GM12864 (cell line): Measurements from ENCODE around the gene SCO2.

Experiments
- DNase-seq: peaks from one replicate; pipeline ENCODE4 v3.0.0-alpha.2; 2011; ENCODE audit warnings: low read depth
- H3K4me3 ChIP-seq: 2 replicates; pipeline ENCODE4 v1.5.1; 2011; ENCODE audit warnings: mild to moderate bottlenecking, low read depth, low read length, control low read depth
- TF ChIP-seq, protein P1 (sequence below): IDR thresholded peaks from 2 replicates; pipeline ENCODE4 v1.5.1; 2011; ENCODE audit warnings: low read depth, mild to moderate bottlenecking, moderate library complexity, low read length, control low read depth, inconsistent platforms; ENCODE audit errors: missing control alignments

Gene SCO2

DNA sequence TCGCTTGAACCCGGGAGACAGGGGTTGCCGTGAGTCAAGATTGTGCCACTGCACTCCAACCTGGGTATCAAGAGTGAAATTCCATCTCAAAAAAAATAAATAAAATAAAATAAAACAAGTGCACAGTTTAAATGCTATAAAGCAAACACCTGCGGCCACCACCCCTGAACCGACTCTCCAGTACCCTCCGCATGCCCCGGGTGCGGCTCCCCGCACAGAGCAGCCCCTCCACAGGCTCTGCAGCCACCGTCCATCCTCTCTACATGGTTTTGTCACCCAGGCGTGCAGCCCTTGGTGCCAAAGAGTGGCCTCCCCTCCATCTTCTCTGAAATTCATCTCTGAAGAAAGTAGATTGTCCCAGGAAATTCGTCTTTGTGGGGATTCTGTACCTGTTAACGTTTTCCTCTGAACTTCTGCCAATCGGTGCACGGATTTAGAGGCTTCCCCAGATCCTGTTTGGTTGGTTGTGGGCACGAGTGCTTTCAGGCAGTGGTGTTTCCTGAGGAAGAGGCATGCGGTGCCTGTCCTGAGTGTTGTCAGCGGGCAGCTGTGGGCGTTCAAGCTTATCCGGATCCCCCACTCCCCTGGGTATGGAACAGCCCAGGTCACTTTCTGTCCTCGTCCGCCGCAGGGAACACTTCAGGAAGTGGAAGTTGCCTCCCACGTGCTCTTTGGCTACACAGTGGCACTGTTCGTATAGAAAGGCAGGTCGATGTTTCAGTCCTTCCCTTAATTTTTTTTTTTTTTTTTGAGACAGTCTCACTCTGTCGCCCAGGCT is 34.7 kb downstream of the SCO2 start:
- H3K4me3 ChIP-seq, result no peak overlapping the region
- DNase-seq, result no peak
- TF ChIP-seq, protein P1, sequence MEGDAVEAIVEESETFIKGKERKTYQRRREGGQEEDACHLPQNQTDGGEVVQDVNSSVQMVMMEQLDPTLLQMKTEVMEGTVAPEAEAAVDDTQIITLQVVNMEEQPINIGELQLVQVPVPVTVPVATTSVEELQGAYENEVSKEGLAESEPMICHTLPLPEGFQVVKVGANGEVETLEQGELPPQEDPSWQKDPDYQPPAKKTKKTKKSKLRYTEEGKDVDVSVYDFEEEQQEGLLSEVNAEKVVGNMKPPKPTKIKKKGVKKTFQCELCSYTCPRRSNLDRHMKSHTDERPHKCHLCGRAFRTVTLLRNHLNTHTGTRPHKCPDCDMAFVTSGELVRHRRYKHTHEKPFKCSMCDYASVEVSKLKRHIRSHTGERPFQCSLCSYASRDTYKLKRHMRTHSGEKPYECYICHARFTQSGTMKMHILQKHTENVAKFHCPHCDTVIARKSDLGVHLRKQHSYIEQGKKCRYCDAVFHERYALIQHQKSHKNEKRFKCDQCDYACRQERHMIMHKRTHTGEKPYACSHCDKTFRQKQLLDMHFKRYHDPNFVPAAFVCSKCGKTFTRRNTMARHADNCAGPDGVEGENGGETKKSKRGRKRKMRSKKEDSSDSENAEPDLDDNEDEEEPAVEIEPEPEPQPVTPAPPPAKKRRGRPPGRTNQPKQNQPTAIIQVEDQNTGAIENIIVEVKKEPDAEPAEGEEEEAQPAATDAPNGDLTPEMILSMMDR, result no peak

DNA sequence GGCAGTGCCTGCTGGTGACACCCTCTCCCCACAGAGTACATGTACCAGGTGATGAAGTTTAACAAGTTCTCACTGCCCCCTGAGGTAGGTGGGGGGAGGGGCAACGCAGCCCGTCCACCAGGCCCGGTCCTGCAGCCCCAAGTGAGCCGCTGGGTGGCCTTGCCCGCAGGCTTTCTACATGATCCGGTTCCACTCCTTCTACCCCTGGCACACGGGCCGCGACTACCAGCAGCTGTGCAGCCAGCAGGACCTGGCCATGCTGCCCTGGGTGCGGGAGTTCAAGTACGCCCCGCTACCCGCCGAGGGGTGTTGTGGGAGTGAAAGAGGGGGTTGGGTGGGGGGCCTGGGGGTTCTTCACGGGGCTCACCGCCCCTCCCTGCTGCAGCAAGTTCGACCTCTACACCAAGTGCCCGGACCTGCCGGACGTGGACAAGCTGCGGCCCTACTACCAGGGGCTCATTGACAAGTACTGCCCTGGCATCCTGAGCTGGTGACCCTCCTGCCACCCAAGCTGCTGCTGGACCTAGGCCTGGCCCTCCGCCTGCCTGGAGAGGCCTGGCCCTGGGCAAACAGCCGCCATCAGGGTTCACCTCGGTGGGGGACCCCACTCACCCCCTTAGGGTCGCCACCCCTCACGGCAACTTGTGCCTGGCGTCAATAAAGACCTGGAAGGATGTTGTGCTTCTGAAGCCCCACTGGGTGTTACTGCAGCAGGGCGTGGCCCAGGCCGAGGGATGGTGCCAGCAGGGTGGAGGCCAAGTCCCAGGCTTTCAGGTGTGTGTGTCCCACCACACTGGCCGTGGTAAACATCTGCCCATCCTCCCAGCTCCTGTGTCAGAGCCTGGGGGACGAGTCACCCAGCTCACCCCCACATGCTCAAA is 35.8 kb downstream of the SCO2 start:
- DNase-seq, result no peak
- no peak overlapping the region for H3K4me3 ChIP-seq
- TF ChIP-seq, protein P1, result no peak

DNA sequence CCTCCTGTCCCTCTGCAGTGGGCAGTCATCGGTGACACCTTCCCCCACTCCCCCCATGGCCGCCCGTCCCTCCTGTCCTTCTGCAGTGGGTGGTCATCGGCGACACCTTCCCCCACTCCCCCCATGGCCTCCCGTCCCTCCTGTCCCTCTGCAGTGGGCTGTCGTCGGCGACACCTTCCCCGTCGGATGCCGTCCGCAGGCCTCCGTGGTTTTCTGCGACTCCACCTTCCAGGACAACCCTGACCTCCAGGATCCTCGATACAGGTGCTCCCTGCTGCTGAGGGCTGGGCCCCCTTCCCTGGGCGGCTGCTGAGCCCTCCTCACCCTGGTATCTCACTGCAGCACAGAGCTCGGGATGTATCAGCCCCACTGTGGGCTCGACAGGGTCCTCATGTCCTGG is 36.5 kb downstream of the SCO2 start:
- TF ChIP-seq, protein P1, result no peak
- DNase-seq, result no peak
- H3K4me3 ChIP-seq, result no peak overlapping the region

DNA sequence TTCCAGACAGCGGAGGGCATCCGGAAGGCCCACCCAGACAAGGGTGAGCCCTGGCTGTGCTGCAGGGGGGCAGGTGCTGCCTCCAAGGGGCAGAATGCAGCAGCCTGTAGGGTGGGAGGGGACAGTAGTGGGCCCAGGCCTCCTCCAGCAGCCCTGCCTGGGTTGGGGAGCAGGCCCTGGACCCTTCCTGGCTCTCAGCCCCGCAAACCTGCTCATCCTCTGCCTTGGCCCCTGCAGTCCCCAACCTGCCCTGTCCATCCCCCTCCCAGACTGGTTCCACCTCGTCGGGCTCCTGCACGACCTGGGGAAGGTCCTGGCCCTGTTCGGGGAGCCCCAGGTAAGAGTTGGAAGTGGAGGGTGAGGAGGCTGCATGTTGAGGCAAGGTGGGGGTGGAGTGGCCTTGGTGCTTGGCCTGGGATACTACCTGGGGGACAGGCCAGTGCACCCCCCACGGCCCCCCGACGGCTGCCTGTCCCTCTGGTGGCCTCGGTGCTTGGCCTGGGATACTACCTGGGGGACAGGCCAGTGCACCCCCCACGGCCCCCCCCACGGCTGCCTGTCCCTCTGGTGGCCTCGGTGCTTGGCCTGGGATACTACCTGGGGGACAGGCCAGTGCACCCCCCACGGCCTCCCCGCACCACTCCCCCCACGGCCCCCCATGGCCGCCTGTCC is 37.3 kb downstream of the SCO2 start:
- no peak overlapping the region for H3K4me3 ChIP-seq
- TF ChIP-seq, protein P1, result no peak
- no peak for DNase-seq

DNA sequence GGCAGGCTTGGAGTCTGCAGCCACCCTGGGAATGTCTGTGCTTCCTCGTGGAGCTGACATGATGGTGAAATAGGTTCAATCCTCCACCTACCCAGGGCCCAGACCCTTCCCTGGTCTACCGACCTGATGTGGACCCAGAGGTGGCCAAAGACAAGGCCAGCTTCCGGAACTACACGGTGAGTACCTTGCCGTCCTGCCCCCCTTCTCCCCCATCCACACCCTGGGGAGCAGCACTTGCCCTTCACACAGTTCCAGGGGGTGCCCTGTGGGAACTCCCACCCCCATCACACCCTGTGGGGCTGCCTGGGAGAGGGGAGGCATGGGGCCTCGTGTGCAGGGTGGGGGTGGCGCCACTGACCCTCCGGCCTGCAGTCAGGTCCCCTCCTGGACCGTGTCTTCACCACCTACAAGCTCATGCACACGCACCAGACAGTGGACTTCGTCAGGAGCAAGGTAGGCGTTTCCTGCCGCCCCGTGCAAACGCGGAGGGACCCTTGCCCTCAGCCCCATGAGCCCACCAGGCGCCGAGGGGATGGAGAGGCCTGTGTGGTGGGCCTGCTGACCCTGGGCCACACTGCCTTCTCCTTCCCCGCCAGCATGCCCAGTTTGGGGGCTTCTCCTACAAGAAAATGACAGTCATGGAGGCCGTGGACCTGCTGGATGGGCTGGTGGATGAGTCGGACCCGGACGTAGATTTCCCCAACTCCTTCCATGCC is 38.0 kb downstream of the SCO2 start:
- H3K4me3 ChIP-seq, result no peak overlapping the region
- TF ChIP-seq, protein P1, result no peak
- DNase-seq, result no peak

DNA sequence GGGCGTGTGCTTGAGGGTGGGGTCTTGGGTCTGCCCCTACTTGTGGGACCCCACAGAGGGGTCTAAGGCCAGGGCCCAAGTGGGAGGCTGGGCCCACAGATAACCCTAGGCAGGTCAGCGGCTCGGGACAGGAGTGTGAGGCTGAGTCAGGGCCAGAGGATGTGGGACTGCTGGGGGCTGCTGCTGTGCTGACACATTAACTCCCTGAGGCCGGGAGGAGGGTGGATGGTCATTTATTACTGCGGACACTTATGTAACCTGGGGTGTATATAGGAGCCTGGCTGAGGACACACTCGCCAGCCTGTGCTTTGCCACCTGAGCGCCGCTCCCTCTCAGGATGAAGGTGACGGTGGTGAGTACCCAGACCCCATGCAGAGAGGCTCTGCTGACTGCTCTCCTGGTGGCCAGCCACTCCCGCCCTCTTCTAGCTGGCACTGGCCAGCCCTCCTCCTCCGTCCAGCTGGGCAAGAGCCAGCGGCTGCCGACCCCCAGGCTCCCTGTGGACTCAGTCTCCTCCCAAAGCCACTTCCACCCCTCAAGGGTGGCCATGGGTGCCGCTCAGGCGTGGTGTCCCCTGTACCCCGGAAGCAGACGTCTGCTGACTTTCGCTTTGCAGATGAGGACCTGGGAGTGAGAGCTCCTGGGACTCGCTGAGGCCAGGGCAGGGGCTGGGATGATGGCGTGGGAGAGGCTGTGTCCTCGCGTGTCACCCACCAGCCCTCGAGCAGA is 38.7 kb downstream of the SCO2 start, which contains the start of gene MIOX:
MIOX (plus strand) TSS at position 299 of the 729 bp plus-strand sequence; CDS start at position 338, 39 bp downstream.
- DNase-seq, result no peak
- TF ChIP-seq, protein P1, result no peak
- no peak within 1 kb of the TSS for H3K4me3 ChIP-seq
